ENCODE results near the gene NACC2. TPM values are rescaled to one million over a fixed set of nuclear protein-coding genes. Genes with fewer than 3 reads are reported as not detected.
A peak's percentile ranks its signal among the peaks of the same experiment; 100 is the strongest.
"Not testable (repeated sequence)": the region's sequence is repeated elsewhere in the genome, so short reads cannot be mapped to it uniquely, and the experiment has no call there.

NACC2 gene
- total RNA-seq, 1 donor from 2014 or later, result 36.0 TPM

GRCh38 chr9:136110082-136111061 is 15.3 kb upstream of the NACC2 start:
- no peak for DNase-seq (ENCODE audit: low spot score)

GRCh38 chr9:136109351-136110081 is 14.4 kb upstream of the NACC2 start:
- DNase-seq (ENCODE audit: low spot score), result peak; percentile 95

GRCh38 chr9:136108648-136109266 is 13.7 kb upstream of the NACC2 start:
- no peak for DNase-seq (ENCODE audit: low spot score)

GRCh38 chr9:136107953-136108647 is 13.0 kb upstream of the NACC2 start:
- peak; percentile 86 for DNase-seq (ENCODE audit: low spot score)

DNA sequence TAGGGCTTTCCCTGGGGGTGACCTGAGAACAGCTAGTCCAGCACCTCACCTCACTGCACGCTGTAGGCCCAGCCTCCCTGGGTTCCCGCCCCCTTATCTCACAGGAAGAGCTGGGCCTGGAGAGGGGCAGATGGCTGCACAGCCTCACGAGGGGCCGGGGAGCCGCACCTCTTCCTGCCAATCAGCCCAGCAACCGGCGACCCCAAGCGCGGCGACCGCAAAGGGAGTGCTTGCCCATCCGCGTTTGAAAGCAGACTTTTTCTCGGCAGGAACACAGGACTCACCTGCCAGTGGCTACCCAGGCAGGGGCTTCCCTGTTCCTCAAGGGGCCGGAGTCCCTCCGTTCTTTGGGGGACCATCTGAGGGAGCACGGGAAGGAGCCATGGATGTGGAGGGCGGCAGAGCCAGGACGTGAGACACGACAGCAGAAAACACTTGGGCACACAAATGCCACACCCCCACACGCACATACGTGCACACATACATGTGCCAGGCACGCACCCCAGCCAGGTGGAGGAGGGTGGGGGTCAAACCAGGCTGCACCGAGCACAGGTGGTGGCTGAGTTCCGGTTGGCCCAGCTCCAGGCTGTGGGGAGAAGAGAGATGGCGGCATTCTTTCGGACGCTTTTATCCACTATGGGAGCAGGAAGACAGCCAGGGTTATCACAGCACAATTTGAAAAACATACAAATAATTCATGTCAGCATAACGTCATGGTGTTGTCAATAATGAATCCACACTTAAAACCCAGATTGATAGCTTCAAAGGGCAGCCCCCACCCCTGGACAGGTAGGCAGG is 12.3 kb upstream of the NACC2 start:
- peak; percentile 79 for DNase-seq (ENCODE audit: low spot score)

GRCh38 chr9:136105398-136106135 is 10.5 kb upstream of the NACC2 start:
- DNase-seq (ENCODE audit: low spot score), result no peak

- DNase-seq (ENCODE audit: low spot score), result no peak
These were observed 9.8 kb upstream of the NACC2 start for GRCh38 chr9:136104916-136105315.

- no peak for DNase-seq (ENCODE audit: low spot score)
These were observed 9.4 kb upstream of the NACC2 start for GRCh38 chr9:136104488-136104800.

DNA sequence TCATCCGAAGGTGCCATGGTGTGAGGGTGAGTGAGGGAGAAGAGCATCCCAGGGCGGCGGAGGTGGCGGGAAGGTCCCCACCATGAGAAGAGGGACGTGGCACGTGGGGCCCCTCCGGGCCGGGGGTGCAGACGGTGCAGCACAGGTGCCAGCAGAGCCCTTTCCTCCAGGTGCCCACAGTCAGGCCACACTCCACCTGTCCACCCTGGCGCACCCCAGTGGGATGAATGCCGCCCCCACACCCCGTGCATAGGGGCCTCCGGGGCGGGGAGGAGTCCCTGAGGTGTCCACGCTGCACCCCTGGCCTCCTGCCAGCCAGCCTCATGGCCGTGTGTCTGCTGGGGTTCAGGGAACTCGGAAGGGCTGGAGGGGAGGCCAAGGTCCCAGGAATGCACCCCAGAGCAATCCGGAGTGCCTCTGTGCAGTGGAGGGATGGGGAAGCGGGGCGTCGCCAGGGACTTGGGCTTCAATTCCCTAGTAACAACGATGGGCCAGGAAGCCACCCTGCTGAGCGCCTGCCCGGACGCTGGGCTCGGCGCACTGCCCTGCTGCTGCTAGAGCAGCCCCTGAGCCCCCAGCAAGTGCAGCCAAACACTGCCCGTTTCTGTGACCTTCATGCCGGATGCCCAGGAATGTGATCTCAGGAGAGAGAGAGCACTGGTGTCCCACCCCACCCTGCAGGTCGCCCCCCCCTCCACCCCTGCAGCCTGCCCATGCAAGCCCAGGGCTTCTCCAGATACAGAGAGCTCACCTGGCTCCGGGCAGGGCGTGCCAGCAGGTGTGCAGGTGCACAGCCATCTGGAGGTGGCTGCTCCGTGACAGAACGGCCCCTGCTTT is 8.8 kb upstream of the NACC2 start:
- no peak for DNase-seq (ENCODE audit: low spot score)

DNA sequence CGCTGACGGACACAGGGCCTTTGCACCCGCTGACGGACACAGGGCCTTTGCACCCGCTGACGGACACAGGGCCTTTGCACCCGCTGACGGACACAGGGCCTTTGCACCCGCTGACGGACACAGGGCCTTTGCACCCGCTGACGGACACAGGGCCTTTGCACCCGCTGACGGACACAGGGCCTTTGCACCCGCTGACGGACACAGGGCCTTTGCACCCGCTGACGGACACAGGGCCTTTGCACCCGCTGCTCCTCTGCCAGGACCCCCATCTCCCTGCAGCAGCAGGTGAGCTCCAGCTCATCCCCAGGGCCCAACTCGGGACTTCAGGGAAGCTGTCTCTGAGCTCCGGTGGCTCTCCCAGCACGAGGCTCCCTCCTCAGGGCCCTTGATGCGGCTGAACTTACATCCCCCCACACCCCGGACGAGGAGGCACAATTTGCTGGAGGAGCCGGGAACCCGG is 6.6 kb upstream of the NACC2 start:
- DNase-seq (ENCODE audit: low spot score), result not testable (repeated sequence)

DNA sequence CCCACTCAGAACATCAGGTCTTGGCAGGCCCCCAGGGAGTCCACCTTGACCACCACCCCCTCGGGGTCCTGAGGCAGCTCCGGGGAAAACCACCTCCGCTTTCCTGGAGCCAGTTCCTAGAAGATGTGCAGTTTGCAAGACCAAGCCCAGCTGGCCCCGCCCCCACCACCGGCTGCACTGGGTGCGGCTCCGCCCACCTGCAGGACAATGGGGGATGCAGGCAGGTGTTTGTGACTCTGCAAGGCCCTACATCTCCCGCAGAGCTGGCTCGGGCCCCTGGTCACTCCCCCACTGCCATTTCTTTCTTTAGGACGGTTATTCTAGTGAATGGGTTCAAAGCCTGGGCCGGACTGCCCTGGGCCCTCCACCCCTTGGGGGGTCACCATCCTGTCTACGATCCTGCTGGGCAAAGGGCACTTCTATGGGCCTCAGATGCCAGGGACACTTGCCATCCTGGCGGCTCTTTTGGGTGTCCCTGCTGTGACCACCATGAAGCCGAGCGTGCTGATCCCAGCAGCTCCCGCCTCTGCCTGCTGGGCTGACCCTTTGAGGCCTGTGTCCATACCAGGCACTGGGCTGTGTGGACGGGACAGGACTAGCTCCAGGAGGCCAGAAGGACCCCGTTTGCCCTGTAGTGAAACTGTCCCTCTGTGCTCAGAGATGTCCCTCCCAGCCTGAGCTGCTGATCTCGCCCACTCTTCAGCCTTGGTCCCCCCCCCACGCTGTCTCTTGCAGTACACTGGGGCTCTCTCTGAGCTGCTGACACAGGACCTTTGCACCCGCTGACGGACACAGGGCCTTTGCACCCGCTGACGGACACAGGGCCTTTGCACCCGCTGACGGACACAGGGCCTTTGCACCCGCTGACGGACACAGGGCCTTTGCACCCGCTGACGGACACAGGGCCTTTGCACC is 5.9 kb upstream of the NACC2 start:
- no peak for DNase-seq (ENCODE audit: low spot score)

DNA sequence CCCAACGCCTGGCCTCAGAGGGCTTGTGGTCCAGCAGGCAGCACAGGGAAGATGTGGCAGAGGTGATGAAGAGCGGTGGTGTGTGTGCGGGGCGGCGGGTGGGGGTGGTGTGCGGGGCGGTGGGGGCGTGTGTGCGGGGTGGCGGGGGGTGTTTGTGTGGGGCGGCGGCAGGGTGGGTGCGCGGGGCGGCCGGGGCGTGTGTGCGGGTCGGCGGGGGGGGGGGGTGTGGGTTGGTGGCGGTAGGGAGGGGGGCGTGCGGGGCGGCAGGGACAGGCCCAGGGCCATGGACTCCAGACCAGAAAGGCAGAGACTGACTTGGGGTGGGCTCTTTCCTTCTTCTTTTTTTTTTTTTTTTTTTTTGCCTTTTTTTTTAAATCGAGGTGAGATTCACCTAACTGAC is 4.5 kb upstream of the NACC2 start:
- DNase-seq (ENCODE audit: low spot score), result no peak

DNA sequence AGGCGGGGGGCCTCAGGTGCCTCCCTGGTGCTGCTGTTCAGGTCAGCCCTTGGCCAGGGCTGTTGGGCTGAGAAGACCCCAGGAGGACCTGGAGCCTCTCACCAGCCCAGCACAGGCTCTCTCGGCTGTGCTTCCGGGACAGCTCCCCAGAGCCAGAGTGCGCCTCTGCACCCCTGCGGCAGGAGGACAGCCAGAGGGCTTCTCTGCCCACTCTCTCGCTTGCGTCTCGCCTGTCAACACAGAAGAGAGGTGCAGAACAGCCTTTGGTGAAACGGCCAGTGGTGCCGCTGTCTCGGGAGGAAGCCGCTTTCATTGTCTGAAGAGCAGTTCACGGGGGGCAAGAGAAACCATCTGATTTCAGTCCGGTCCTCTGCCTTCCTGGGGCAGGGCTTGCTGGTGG is 3.8 kb upstream of the NACC2 start:
- no peak for DNase-seq (ENCODE audit: low spot score)

GRCh38 chr9:136098210-136098609 is 3.1 kb upstream of the NACC2 start:
- no peak for DNase-seq (ENCODE audit: low spot score)

DNA sequence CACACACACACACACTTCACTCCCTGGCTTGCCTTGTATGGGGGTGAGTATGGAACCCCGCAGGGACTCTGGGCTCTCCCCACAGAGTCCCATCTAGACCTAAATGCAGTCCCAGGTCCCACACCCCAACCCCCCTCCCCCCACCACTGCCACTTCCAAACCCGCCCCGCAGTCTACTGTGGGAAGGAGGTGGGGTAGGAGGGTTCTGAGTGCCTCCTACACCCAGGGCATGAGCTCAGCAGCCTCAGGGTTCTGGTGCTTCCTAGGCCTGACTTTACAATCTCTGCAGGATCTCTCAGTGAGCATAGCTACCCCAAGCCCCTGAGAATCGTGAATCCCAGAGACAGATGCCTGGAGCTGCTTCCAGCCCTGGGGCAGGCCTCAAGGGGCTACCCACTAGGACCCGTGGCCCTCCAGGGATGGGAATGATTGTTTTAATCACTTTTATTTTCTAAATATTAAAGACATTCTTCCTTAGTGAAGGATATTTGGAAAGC is 1.5 kb upstream of the NACC2 start:
- no peak for DNase-seq (ENCODE audit: low spot score)

DNA sequence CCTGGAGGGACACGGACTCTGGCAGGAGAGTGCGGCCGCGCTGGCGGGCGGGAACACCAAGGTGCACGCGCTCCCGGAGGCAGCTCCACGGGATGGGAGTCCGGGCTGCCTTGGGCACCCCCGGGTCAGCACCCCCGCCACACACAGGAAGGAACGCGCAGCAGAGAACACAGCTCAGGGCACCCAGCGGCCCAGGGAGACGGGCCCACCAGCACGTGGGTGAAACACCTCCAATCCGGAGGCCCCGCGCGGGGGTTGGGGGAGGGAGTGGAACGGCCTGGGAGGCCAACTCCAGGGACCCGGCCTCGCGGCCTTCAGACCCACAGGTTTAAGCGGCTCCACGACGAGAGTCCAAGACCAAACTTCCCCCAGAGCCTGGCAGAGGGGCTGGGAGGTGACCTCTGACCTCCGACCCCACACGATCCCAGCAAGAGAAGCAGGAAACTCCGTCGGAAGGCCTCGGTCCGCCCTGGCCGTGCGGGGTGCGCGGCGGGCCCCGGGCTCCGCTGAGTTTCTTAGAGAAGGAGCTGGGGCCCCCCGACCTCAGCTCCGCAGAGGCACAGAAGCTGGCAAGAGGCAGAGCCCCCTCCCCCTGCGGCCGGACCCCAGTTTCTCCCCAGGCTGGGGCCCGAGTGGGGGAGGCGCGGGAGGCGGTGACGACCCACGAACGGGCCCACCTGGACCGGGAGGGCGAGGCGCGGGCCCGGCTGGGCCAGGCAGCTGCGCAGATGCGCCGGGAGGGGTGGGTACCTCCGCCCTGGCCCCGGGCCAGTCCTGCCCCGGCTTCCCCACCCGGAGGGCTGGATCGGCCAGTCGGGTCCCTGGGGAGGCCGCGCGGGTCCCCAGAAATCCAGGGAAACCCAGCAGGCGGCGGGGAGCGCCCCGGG is 851 bp downstream of the NACC2 start:
- peak; percentile 86 for DNase-seq (ENCODE audit: low spot score)

DNA sequence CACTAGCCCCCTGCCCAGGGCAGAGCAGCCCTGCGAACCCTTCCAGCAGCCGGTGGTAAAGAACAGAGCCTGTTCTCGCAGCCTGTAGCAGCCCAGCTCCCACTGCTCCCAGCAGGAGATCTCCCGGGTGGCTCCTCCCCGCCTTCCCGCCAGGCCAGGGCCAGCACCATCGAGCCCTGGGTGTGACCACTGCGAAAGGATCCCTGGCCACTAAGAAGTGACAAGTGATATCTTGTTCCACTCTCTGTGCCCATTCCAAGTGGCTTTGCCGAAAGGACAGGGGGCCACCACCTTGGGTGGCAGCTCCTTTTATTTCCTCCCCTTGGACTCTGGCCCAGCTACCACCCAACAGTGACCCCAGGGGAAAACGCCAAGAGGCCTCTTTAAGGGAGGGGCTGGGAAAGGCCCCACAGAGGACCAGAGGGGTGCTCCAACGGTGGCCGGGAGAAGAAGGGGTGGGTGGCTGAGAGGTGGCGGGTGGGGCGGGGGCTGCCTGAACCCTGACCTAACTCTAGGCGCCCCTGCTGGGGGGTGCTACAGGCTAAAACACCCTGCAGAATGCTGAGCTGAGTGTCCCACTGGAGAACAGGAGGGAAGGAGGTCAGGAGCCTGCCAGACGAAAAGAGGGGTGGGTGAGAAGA is 1.6 kb downstream of the NACC2 start:
- no peak for DNase-seq (ENCODE audit: low spot score)

All from ureter (tissue), 1 donor.